Measurements from ENCODE around the gene SHC1.

Gene SHC1

GRCh38 chr1:154952664-154953063, 17.9 kb downstream of the SHC1 start:
- Histone ChIP-seq H3K56ac (ENCODE audit: low read length) (no peak overlapping the region), H3K23ac (ENCODE audit: low read length) (no peak overlapping the region)
- WGBS (ENCODE audit: extremely low coverage, insufficient coverage, low lambda C conversion rate) = no CpG with 5 or more reads among the region's 6 CpGs

GRCh38 chr1:154951901-154952657, 18.5 kb downstream of the SHC1 start:
- no peak overlapping the region for H4K5ac ChIP-seq (ENCODE audit: low read length)
- H3K4ac ChIP-seq (ENCODE audit: low read depth, low read length) = no peak overlapping the region
- no peak overlapping the region for H2BK5ac ChIP-seq (ENCODE audit: low read length)
- H2AK5ac ChIP-seq (ENCODE audit: low read length) = no peak overlapping the region
- peak overlapping the region; percentile 25 for H3K56ac ChIP-seq (ENCODE audit: low read length)
- H2BK15ac ChIP-seq (replicated peaks; ENCODE audit: low read depth) = no peak overlapping the region
- no peak overlapping the region for H3K27ac ChIP-seq (ENCODE audit: low read depth, low read length)
- no peak overlapping the region for H4K8ac ChIP-seq (ENCODE audit: low read depth, low read length)
- H3K9ac ChIP-seq (ENCODE audit: low read length) = no peak overlapping the region
- H3K79me2 ChIP-seq (ENCODE audit: control insufficient read depth, insufficient read depth, low read length) = no peaks in the 10 kb centered on the region
- H3K18ac ChIP-seq (ENCODE audit: low read length) = no peak overlapping the region
- no peak overlapping the region for H3K4me3 ChIP-seq (ENCODE audit: low read length)
- DNase-seq = no peak
- no CpG with 5 or more reads among the region's 15 CpGs for WGBS (ENCODE audit: extremely low coverage, insufficient coverage, low lambda C conversion rate)
- H3K4me1 ChIP-seq (ENCODE audit: control insufficient read depth, low read depth, low read length) = peaks cover 5% of the 10 kb centered on the region
- H2BK120ac ChIP-seq (ENCODE audit: low read depth, low read length) = no peak overlapping the region
- no peak overlapping the region for H3K23ac ChIP-seq (ENCODE audit: low read length)
- H3K27me3 ChIP-seq (ENCODE audit: insufficient read depth, low read length, poor library complexity) = no peaks in the 10 kb centered on the region
- H3K79me1 ChIP-seq (ENCODE audit: low read length) = peaks cover 4% of the 10 kb centered on the region
- no peaks in the 10 kb centered on the region for H3K36me3 ChIP-seq (ENCODE audit: control insufficient read depth, insufficient read depth, low read length)
- no peak overlapping the region for H3K4me2 ChIP-seq (ENCODE audit: low read length)

More at GRCh38 chr1:154952664-154953063, 17.9 kb downstream of the SHC1 start:
- Histone ChIP-seq H4K5ac (ENCODE audit: low read length) (no peak overlapping the region), H2BK15ac (replicated peaks; ENCODE audit: low read depth) (no peak overlapping the region), H3K4me2 (ENCODE audit: low read length) (no peak overlapping the region), H2BK5ac (ENCODE audit: low read length) (no peak overlapping the region), H3K4ac (ENCODE audit: low read depth, low read length) (no peak overlapping the region), H3K36me3 (ENCODE audit: control insufficient read depth, insufficient read depth, low read length) (no peaks in the 10 kb centered on the region), H3K79me2 (ENCODE audit: control insufficient read depth, insufficient read depth, low read length) (no peaks in the 10 kb centered on the region), H3K4me1 (ENCODE audit: control insufficient read depth, low read depth, low read length) (peaks cover 7% of the 10 kb centered on the region), H3K4me3 (ENCODE audit: low read length) (no peak overlapping the region), H3K27ac (ENCODE audit: low read depth, low read length) (no peak overlapping the region), H3K18ac (ENCODE audit: low read length) (no peak overlapping the region), H2AK5ac (ENCODE audit: low read length) (no peak overlapping the region), H3K9ac (ENCODE audit: low read length) (no peak overlapping the region), H3K79me1 (ENCODE audit: low read length) (peaks cover 4% of the 10 kb centered on the region), H2BK120ac (ENCODE audit: low read depth, low read length) (no peak overlapping the region), H3K27me3 (ENCODE audit: insufficient read depth, low read length, poor library complexity) (no peaks in the 10 kb centered on the region), H4K8ac (ENCODE audit: low read depth, low read length) (no peak overlapping the region)
- no peak for DNase-seq

- no peak for DNase-seq
- no peak overlapping the region for H3K4me2 ChIP-seq (ENCODE audit: low read length)
- H3K9ac ChIP-seq (ENCODE audit: low read length) = no peak overlapping the region
- H3K27me3 ChIP-seq (ENCODE audit: insufficient read depth, low read length, poor library complexity) = no peaks in the 10 kb centered on the region
- H3K4me3 ChIP-seq (ENCODE audit: low read length) = no peak overlapping the region
- H2AK5ac ChIP-seq (ENCODE audit: low read length) = no peak overlapping the region
- no peaks in the 10 kb centered on the region for H3K36me3 ChIP-seq (ENCODE audit: control insufficient read depth, insufficient read depth, low read length)
- H2BK5ac ChIP-seq (ENCODE audit: low read length) = no peak overlapping the region
- no peak overlapping the region for H3K23ac ChIP-seq (ENCODE audit: low read length)
- WGBS (ENCODE audit: extremely low coverage, insufficient coverage, low lambda C conversion rate) = no CpG with 5 or more reads among the region's 11 CpGs
- no peak overlapping the region for H4K8ac ChIP-seq (ENCODE audit: low read depth, low read length)
- no peaks in the 10 kb centered on the region for H3K79me1 ChIP-seq (ENCODE audit: low read length)
- H3K79me2 ChIP-seq (ENCODE audit: control insufficient read depth, insufficient read depth, low read length) = no peaks in the 10 kb centered on the region
- no peak overlapping the region for H3K56ac ChIP-seq (ENCODE audit: low read length)
- no peak overlapping the region for H2BK15ac ChIP-seq (replicated peaks; ENCODE audit: low read depth)
- no peak overlapping the region for H2BK120ac ChIP-seq (ENCODE audit: low read depth, low read length)
- no peak overlapping the region for H3K18ac ChIP-seq (ENCODE audit: low read length)
- H3K27ac ChIP-seq (ENCODE audit: low read depth, low read length) = no peak overlapping the region
- peaks cover 2% of the 10 kb centered on the region for H3K4me1 ChIP-seq (ENCODE audit: control insufficient read depth, low read depth, low read length)
- H3K4ac ChIP-seq (ENCODE audit: low read depth, low read length) = no peak overlapping the region
- no peak overlapping the region for H4K5ac ChIP-seq (ENCODE audit: low read length)
Observed at GRCh38 chr1:154948079-154948478, 22.5 kb downstream of the SHC1 start.

- Histone ChIP-seq H2AK5ac (ENCODE audit: low read length) (no peak overlapping the region), H3K4me3 (ENCODE audit: low read length) (no peak overlapping the region), H3K4me1 (ENCODE audit: control insufficient read depth, low read depth, low read length) (peaks cover 2% of the 10 kb centered on the region), H3K4ac (ENCODE audit: low read depth, low read length) (no peak overlapping the region), H2BK15ac (replicated peaks; ENCODE audit: low read depth) (no peak overlapping the region), H2BK5ac (ENCODE audit: low read length) (no peak overlapping the region), H4K5ac (ENCODE audit: low read length) (no peak overlapping the region), H3K79me2 (ENCODE audit: control insufficient read depth, insufficient read depth, low read length) (no peaks in the 10 kb centered on the region), H3K23ac (ENCODE audit: low read length) (no peak overlapping the region), H3K27ac (ENCODE audit: low read depth, low read length) (no peak overlapping the region), H3K27me3 (ENCODE audit: insufficient read depth, low read length, poor library complexity) (no peaks in the 10 kb centered on the region), H3K36me3 (ENCODE audit: control insufficient read depth, insufficient read depth, low read length) (no peaks in the 10 kb centered on the region), H3K18ac (ENCODE audit: low read length) (no peak overlapping the region), H3K4me2 (ENCODE audit: low read length) (no peak overlapping the region), H3K79me1 (ENCODE audit: low read length) (no peaks in the 10 kb centered on the region), H4K8ac (ENCODE audit: low read depth, low read length) (no peak overlapping the region), H3K56ac (ENCODE audit: low read length) (no peak overlapping the region), H3K9ac (ENCODE audit: low read length) (no peak overlapping the region), H2BK120ac (ENCODE audit: low read depth, low read length) (no peak overlapping the region)
- DNase-seq = no peak
- no CpG with 5 or more reads among the region's 17 CpGs for WGBS (ENCODE audit: extremely low coverage, insufficient coverage, low lambda C conversion rate)
Observed at GRCh38 chr1:154945962-154946850, 24.3 kb downstream of the SHC1 start.

- no peaks in the 10 kb centered on the region for H3K36me3 ChIP-seq (ENCODE audit: control insufficient read depth, insufficient read depth, low read length)
- H3K56ac ChIP-seq (ENCODE audit: low read length) = no peak overlapping the region
- WGBS (ENCODE audit: extremely low coverage, insufficient coverage, low lambda C conversion rate) = no CpG with 5 or more reads among the region's 15 CpGs
- peaks cover 2% of the 10 kb centered on the region for H3K4me1 ChIP-seq (ENCODE audit: control insufficient read depth, low read depth, low read length)
- no peak overlapping the region for H3K4me3 ChIP-seq (ENCODE audit: low read length)
- no peak overlapping the region for H3K4me2 ChIP-seq (ENCODE audit: low read length)
- H3K4ac ChIP-seq (ENCODE audit: low read depth, low read length) = no peak overlapping the region
- no peaks in the 10 kb centered on the region for H3K27me3 ChIP-seq (ENCODE audit: insufficient read depth, low read length, poor library complexity)
- no peak overlapping the region for H3K18ac ChIP-seq (ENCODE audit: low read length)
- no peaks in the 10 kb centered on the region for H3K79me2 ChIP-seq (ENCODE audit: control insufficient read depth, insufficient read depth, low read length)
- H4K5ac ChIP-seq (ENCODE audit: low read length) = no peak overlapping the region
- no peak overlapping the region for H2AK5ac ChIP-seq (ENCODE audit: low read length)
- H2BK15ac ChIP-seq (replicated peaks; ENCODE audit: low read depth) = no peak overlapping the region
- no peak overlapping the region for H3K23ac ChIP-seq (ENCODE audit: low read length)
- no peak for DNase-seq
- no peak overlapping the region for H4K8ac ChIP-seq (ENCODE audit: low read depth, low read length)
- H3K27ac ChIP-seq (ENCODE audit: low read depth, low read length) = no peak overlapping the region
- H2BK120ac ChIP-seq (ENCODE audit: low read depth, low read length) = no peak overlapping the region
- H3K79me1 ChIP-seq (ENCODE audit: low read length) = no peaks in the 10 kb centered on the region
- H2BK5ac ChIP-seq (ENCODE audit: low read length) = no peak overlapping the region
- H3K9ac ChIP-seq (ENCODE audit: low read length) = no peak overlapping the region
Observed at GRCh38 chr1:154945160-154945961, 25.2 kb downstream of the SHC1 start.
